HG03025 (cell line): ENCODE measurements around the gene FASTKD1.
"Not testable (repeated sequence)": the region's sequence is repeated elsewhere in the genome, so short reads cannot be mapped to it uniquely, and the experiment has no call there.

Source experiments
- ATAC-seq: cut with Tn5 transposase; IDR thresholded peaks from one replicate; pipeline ENCODE4 v1.9.1; 2021; ENCODE audit warnings: mild to moderate bottlenecking, moderate library complexity; ENCODE audit not compliant: unreplicated experiment, low FRiP score

Gene FASTKD1

DNA sequence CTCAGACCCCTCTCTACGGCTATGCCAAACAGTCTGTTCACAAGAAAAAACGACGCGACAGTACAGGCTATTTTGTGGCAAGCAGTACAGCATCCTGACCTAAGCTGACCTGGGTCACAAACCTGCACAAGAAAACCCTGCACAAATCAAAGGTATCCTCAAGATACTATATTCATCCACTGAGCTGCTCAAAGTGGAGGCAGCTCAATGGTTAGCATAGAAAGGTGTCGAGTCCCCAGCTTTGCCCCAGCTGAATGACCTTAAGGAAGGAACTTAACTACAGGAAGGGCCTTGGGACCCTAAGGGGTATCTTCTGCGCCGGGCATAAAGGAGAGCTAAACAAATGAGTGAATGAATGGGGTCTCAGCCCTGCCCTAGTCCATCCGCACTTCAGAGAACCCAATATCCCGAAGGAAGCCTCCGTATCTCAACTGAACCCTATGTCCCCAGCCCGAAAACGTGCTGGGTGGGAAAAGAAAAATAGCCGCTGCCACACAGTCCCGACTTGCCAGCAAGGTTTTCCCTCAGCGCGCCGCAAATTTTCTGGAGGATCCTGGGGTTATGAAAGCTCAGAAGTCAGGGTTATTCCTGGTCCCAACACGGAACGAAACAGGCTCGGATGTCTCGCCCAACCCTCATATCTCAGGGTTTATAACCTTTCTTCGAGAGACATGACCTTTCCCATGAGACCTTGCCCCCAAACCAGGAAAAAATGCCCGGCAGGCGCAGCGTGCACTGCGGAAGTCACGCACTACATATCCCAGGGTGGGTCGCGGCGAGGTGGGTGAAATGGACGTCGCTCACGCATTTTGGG, at the start of gene FASTKD1:
Gene FASTKD1, minus strand, starts transcription at position 706 of the 814 bp plus-strand sequence. CDS start 1,836 bp downstream, outside the sequence.
- ATAC-seq = peak; percentile 99

DNA sequence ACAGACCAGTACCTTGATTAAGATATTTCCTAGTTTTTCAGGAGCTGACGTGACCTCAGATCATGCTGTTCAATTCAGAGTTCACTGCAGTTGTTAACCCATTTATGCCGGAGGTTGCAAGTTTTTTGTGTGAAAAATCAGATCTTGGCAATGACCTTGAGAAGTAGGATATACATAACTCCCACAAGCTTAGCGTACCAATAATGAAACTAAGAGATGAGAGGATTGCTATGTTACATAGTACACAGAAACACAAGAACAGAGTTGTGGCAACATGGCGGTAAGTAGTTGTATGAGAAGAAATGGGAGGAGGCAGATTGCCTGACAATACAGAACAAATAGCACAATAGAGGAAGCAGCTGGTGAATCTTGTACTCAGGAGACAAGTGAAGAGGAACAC, 49.6 kb upstream of the FASTKD1 start:
- no peak for ATAC-seq

DNA sequence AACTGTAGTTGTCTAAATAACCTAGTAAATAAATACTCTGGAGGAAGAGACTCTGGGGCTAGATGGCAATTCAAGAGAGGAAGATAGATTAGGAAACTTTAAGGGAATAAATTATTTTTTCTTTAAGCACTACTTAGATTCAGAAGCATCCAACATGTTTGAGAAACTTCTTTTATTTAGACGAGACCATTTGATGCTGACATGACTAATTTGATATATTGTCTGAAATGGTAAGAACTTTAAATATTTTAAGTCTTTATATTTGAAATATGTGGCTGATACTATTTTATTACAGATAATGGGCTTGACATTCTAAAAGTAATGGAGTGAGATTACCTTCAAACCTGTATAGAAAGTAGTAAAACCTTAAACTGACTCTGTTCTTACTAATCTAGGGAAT, 46.8 kb upstream of the FASTKD1 start:
- ATAC-seq = no peak

GRCh38 chr2:169619946-169620345, 46.3 kb upstream of the FASTKD1 start:
- ATAC-seq = no peak

- ATAC-seq = not testable (repeated sequence)
These were observed 42.3 kb upstream of the FASTKD1 start for GRCh38 chr2:169615982-169616381.

- no peak for ATAC-seq
These were observed 40.2 kb upstream of the FASTKD1 start for GRCh38 chr2:169613876-169614275.

DNA sequence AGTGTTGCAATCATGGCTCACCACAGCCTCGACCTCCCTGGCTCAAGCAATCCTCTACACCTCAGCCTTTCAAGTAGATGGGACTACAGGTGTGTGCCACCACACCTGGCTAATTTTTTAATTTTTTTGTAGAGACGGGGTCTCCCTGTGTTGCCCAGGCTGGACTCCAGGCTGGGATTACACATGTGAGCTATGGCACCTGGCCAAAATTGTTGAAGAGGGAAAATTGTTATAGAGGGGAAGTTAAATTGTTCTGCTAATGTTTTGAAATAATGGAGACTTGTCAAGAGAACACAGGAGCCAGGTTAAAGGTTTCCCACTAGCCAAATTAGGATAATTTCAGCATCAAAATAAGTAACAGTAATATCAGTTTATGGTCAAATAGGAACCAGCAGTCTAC, 35.6 kb upstream of the FASTKD1 start:
- ATAC-seq = no peak

DNA sequence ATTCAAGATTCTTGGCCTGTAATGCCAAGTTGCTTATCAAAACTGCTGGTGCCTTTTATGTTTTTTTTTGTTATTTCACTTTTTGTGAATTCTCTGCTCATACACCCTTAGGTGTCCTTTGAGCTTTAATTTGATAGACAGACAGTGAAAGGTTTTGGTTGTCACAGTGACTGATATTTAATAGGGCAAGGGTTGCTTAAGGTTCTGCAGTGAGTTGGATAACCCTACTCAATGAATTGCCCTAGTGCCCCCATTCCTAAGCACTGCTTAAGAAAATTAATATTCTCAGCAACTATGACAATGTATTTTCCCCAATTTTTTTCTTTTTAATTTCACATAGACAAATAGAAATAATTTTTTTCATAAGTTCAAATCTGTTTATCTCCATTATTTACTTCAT, 25.9 kb upstream of the FASTKD1 start:
- no peak for ATAC-seq

- no peak for ATAC-seq
These were observed 25.3 kb upstream of the FASTKD1 start for GRCh38 chr2:169598982-169599381.

- not testable (repeated sequence) for ATAC-seq
These were observed 22.9 kb upstream of the FASTKD1 start for GRCh38 chr2:169596546-169596945.

DNA sequence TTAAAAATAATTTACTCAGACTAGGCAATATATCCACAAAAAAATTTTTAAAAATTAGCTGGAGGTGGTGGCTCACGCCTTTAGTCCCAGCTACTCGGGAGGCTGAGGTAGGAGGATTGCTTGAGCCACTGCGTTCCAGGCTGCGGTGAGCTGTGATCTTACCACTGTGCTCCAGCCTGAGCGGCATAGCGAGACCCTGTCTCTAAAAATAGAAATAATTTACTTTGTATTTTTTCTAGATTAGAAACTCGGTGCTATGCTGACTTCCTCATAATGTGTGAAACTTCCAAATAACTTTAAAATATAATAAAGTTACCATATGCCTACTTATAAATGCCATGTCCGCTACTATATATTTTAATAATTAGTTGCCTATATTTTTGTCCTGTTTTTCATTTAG, 17.1 kb upstream of the FASTKD1 start:
- ATAC-seq = no peak

GRCh38 chr2:169585673-169586072, 12.0 kb upstream of the FASTKD1 start:
- no peak for ATAC-seq

- ATAC-seq = peak; percentile 88
These were observed 10.6 kb upstream of the FASTKD1 start, which contains the start of gene PPIG for GRCh38 chr2:169584005-169584877. Gene PPIG (plus strand): TSS chr2:169584351. CDS start chr2:169604042, 19,691 bp downstream.

DNA sequence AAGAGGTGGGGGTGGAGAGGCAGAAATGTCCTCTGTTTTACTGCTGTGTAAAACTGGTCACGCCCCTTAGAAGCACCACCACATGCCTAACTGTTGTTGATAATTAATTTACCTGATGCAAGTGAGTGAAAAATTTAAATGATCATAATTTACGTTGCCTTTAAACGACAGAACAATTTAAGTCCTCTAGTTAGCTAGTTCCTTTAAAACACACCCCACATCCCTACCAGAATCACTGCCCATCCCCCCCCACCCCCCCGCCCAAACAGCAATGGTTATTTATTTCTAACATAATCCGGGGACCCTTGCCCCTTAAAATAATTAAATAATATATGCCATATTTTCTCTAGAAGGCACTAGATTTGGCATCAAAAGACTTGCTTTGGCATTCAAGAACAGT, 9.9 kb upstream of the FASTKD1 start:
- no peak for ATAC-seq

DNA sequence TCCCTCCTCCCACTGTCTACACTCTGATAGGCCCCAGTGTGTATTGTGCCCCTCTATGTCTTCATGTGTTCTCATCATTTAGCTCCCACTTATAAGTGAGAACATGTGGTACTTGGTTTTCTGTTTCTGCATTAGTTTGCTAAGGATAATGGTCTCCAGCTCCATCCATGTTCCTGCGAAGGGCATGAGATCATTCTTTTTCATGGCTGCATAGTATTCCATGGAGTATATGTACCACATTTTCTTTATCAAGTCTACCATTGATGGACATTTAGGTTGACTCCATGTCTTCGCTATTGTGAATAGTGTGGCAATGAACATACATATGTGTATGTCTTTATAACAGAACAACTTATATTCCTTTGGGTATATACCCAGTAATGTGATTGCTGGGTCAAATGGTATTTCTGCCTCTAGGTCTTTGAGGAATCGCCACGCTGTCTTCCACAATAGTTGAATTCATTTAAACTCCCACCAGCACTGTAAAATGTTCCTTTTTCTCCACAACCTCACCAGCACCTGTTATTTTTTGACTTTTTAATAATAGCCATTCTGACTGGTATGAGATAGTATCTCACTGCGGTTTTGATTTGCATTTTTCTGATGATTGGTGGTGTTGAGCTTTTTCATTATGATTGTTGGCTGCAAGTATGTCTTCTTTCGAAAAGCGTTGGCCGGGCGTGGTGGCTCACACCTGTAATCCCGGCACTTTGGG, 9.0 kb upstream of the FASTKD1 start:
- not testable (repeated sequence) for ATAC-seq

DNA sequence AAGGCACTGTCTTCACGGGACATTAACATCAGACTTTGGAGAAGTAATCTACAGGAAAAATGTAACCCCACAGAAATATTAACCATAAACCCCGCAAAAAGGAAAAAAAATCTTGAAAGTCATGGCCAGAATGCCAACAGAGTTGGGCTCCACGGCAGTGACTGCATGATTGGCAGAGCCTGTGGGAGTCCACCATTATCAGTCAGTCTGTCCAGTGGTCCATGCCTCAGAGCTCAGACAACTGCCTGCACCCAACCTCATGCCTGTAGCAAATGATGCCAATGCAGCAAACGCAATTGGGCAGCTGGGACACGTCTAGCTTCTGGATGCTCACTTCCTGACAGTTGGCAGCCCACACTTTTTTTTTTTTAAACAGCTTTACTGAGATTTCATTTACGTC, 5.4 kb upstream of the FASTKD1 start:
- no peak for ATAC-seq

- not testable (repeated sequence) for ATAC-seq
These were observed 1.6 kb upstream of the FASTKD1 start for GRCh38 chr2:169575264-169575663.

DNA sequence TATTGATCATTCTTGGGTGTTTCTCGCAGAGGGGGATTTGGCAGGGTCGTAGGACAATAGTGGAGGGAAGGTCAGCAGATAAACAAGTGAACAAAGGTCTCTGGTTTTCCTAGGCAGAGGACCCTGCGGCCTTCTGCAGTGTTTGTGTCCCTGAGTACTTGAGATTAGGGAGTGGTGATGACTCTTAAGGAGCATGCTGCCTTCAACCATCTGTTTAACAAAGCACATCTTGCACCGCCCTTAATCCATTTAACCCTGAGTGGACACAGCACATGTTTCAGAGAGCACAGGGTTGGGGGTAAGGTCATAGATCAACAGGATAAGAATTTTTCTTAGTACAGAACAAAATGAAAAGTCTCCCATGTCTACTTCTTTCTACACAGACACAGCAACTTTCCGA, 874 bp upstream of the FASTKD1 start:
- ATAC-seq = not testable (repeated sequence)

DNA sequence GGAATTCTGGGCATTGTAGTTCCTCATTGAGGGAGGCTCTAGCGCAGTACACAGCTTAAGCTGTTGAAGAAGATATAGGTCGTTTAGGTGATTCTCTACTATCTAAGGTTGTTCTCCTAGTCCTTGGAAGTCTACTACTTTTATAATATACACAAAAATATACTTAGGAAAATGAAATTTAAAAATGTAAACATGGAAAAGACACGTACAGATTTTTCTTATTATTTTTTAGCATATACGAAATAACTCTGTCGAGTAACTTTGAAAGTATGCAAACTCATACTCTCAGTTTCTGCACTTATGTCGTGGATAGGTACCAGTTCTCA, 272 bp upstream of the FASTKD1 start:
- no peak for ATAC-seq

- no peak for ATAC-seq
These were observed 875 bp downstream of the FASTKD1 start for GRCh38 chr2:169572821-169573159.

DNA sequence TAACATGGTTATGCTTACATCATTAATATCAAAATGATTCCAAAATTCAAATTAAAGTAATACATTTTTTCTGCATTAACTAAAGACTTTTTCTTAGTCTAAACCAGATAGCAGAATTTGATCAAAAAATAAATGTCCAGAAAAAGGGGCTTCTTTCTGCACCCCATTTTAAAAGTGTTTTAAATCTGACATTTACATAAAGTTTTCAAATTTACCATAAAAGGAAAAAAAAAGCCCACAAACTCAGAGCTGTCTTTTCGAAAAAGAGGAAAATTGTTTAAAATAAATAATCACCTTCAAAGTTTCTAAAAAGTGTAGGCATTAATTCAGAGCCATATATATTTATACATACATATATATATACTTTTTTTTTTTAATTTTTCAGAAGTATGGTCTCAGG, 1.5 kb downstream of the FASTKD1 start:
- no peak for ATAC-seq
